Mesenchymal stem cell (in vitro differentiated cells and primary cell): ENCODE measurements around the gene CPNE4.

Source experiments
- DNase-seq: peaks from one replicate; pipeline ENCODE4 v3.0.0-alpha.2; 2013
- H2AFZ ChIP-seq: one replicate; pipeline ENCODE4 v1.6.1; 2013; ENCODE audit warnings: low read depth, mild to moderate bottlenecking, control low read depth, inconsistent platforms, low read length, moderate library complexity
- H2AK5ac ChIP-seq: 2 replicates; pipeline ENCODE4 v1.6.1; 2013; ENCODE audit warnings: low read length, moderate library complexity, mild to moderate bottlenecking, inconsistent platforms; ENCODE audit not compliant: severe bottlenecking
- H2BK120ac ChIP-seq: one replicate; pipeline ENCODE4 v1.6.1; 2013; ENCODE audit warnings: low read depth, mild to moderate bottlenecking, inconsistent platforms, low read length, moderate library complexity
- H2BK12ac ChIP-seq, 2 experiments: one replicate each; pipeline ENCODE4 v1.6.1; 2013; ENCODE audit warnings: inconsistent platforms in 2 of 2, low read length in 2 of 2, mild to moderate bottlenecking in 2 of 2, moderate library complexity in 2 of 2, control low read depth in 1 of 2
- H2BK15ac ChIP-seq: one replicate; pipeline ENCODE4 v1.6.1; 2013; ENCODE audit warnings: mild to moderate bottlenecking, low read depth, inconsistent platforms; ENCODE audit not compliant: poor library complexity, severe bottlenecking
- H2BK5ac ChIP-seq: 2 replicates; pipeline ENCODE4 v1.6.1; 2013; ENCODE audit warnings: low read depth, mild to moderate bottlenecking, low read length, control low read depth, inconsistent platforms; ENCODE audit not compliant: poor library complexity, severe bottlenecking
- H3K14ac ChIP-seq, 2 experiments: one replicate each; pipeline ENCODE4 v1.6.1; 2013; ENCODE audit warnings: inconsistent platforms in 2 of 2, low read length in 2 of 2, control low read depth in 1 of 2, mild to moderate bottlenecking in 1 of 2, moderate library complexity in 1 of 2
- H3K18ac ChIP-seq, 2 experiments: one replicate each; pipeline ENCODE4 v1.6.1; 2013; ENCODE audit warnings: inconsistent platforms in 2 of 2, low read length in 2 of 2, control low read depth in 1 of 2, low read depth in 1 of 2, mild to moderate bottlenecking in 1 of 2
- H3K23ac ChIP-seq, 2 experiments: one replicate each; pipeline ENCODE4 v1.6.1; 2013; ENCODE audit warnings: inconsistent platforms in 2 of 2, low read length in 2 of 2, mild to moderate bottlenecking in 2 of 2, moderate library complexity in 2 of 2, control low read depth in 1 of 2
- H3K27ac ChIP-seq: 2 replicates; pipeline ENCODE4 v1.5.1; 2013; ENCODE audit warnings: mild to moderate bottlenecking, moderate library complexity, low read length, control low read depth, inconsistent platforms; ENCODE audit not compliant: poor library complexity, severe bottlenecking
- H3K27me3 ChIP-seq, 2 experiments: 2 replicates each; pipeline versions ENCODE4 v1.6.1 to v1.7.0; 2013; ENCODE audit warnings: low read length in 2 of 2, mild to moderate bottlenecking in 2 of 2, moderate library complexity in 2 of 2, control low read depth in 1 of 2, inconsistent platforms in 1 of 2; ENCODE audit not compliant: control insufficient read depth in 1 of 2, insufficient read depth in 1 of 2
- H3K36me3 ChIP-seq, 2 experiments: 2 replicates each; pipeline versions ENCODE4 v1.6.1 to v1.7.0; 2013; ENCODE audit warnings: low read length in 2 of 2, control low read depth in 1 of 2, inconsistent platforms in 1 of 2, low read depth in 1 of 2, mild to moderate bottlenecking in 1 of 2; ENCODE audit not compliant: insufficient read depth in 2 of 2, control insufficient read depth in 1 of 2
- H3K4ac ChIP-seq, 2 experiments: one replicate each; pipeline ENCODE4 v1.6.1; 2013; ENCODE audit warnings: inconsistent platforms in 2 of 2, low read length in 2 of 2, mild to moderate bottlenecking in 2 of 2, moderate library complexity in 2 of 2, control low read depth in 1 of 2, low read depth in 1 of 2
- H3K4me1 ChIP-seq: 2 replicates; pipeline ENCODE4 v1.6.1; 2013; ENCODE audit warnings: low read depth, low read length, control low read depth; ENCODE audit not compliant: control insufficient read depth, insufficient read depth
- H3K4me2 ChIP-seq: 2 replicates; pipeline ENCODE4 v1.6.1; 2013; ENCODE audit warnings: low read length, mild to moderate bottlenecking, inconsistent platforms; ENCODE audit not compliant: poor library complexity, severe bottlenecking
- H3K4me3 ChIP-seq, 2 experiments: 2 replicates each; pipeline versions ENCODE4 v1.5.1 to v1.7.0; 2013; ENCODE audit warnings: low read length in 2 of 2, mild to moderate bottlenecking in 2 of 2, control low read depth in 1 of 2, low read depth in 1 of 2; ENCODE audit not compliant: insufficient read depth in 1 of 2
- H3K79me1 ChIP-seq: replicated peaks from 2 replicates; pipeline ENCODE4 v1.6.1; 2013; ENCODE audit warnings: mild to moderate bottlenecking, control low read depth, low read length, inconsistent platforms; ENCODE audit not compliant: poor library complexity, severe bottlenecking
- H3K9ac ChIP-seq: 2 replicates; pipeline ENCODE4 v1.7.0; 2013; ENCODE audit warnings: mild to moderate bottlenecking, low read length, moderate library complexity
- H3K9me3 ChIP-seq: 2 replicates; pipeline ENCODE4 v1.7.0; 2013; ENCODE audit warnings: mild to moderate bottlenecking, low read length; ENCODE audit not compliant: control insufficient read depth
- H4K8ac ChIP-seq: one replicate; pipeline ENCODE4 v1.6.1; 2013; ENCODE audit warnings: inconsistent platforms, mild to moderate bottlenecking, low read length, moderate library complexity
- H4K91ac ChIP-seq: one replicate; pipeline ENCODE4 v1.6.1; 2013; ENCODE audit warnings: mild to moderate bottlenecking, low read length, inconsistent platforms
- WGBS: methylation state at CpG from one replicate; pipeline ENCODE4 v1.1.7; 2013; ENCODE audit warnings: mixed read lengths; 5-methylcytosine and 5-hydroxymethylcytosine counted together

CPNE4 gene

DNA sequence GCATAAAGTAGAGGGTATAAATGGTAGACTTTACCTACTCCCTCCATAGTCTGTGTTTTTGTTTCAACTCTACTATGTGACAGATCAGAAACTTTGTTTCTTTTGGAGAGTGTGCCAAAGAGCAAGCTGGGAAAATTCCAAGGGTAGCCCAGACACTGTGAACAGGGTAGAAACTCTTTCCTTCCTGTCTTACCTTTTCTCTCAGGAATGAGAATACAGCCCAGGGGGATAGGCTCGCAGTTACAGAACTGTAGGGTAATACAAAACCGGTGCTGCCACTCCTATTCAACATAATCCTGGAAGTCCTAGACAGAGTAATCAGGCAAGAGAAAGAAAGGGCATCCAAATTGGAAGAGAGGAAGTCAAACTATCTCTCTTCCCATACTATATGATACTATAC, 256.3 kb downstream of the CPNE4 start:
- Histone ChIP-seq H2BK12ac (no peak overlapping the region), H3K9ac (no peak overlapping the region), H4K8ac (no peak overlapping the region), H3K36me3 (no peaks in the 10 kb centered on the region), H2BK15ac (no peak overlapping the region), H3K9me3 (peaks cover 16% of the 10 kb centered on the region), H2AFZ (no peak overlapping the region), H3K14ac (no peak overlapping the region), H2BK120ac (no peak overlapping the region), H3K27me3 (peaks cover 0 to 4% of the 10 kb centered on the region in 2 experiments), H3K79me1 (no peaks in the 10 kb centered on the region), H4K91ac (no peak overlapping the region), H3K4me2 (no peak overlapping the region), H3K4me3 (no peak overlapping the region), H2AK5ac (no peak overlapping the region), H3K18ac (no peak overlapping the region), H3K27ac (no peak overlapping the region), H3K23ac (no peak overlapping the region), H2BK5ac (no peak overlapping the region), H3K4ac (no peak overlapping the region), H3K4me1 (no peaks in the 10 kb centered on the region)
- WGBS: 57% methylated on average over 2 of the region's 2 CpGs
- DNase-seq: no peak

DNA sequence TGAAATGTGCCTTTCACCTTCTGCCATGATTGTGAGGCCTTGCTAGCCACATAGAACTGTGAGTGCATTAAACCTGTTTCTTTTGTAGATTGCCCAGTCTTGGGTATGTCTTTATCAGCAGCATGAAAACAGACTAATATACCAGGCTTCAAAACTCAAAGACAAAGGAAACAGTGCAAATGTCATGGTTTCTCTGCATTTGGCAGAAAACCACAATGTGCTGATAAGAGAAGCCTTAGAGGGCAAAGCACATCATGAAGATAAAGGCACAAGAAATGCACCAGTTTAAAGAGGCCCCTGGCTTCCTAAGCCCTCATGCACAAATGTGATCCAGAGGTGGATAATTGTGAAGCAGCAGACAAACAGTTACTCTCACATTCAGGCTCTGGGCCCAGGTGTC, 259.2 kb downstream of the CPNE4 start:
- H2BK5ac ChIP-seq: no peak overlapping the region
- H2AK5ac ChIP-seq: no peak overlapping the region
- H4K91ac ChIP-seq: no peak overlapping the region
- H3K4me1 ChIP-seq: no peaks in the 10 kb centered on the region
- peaks cover 0 to 4% of the 10 kb centered on the region in 2 experiments for H3K27me3 ChIP-seq
- no peak overlapping the region for H2BK15ac ChIP-seq
- no peaks in the 10 kb centered on the region for H3K36me3 ChIP-seq
- no peak overlapping the region for H3K4me3 ChIP-seq
- DNase-seq: no peak
- H3K9me3 ChIP-seq: peaks cover 16% of the 10 kb centered on the region
- H2BK120ac ChIP-seq: no peak overlapping the region
- H2BK12ac ChIP-seq: no peak overlapping the region
- H3K14ac ChIP-seq: no peak overlapping the region
- H4K8ac ChIP-seq: no peak overlapping the region
- H3K27ac ChIP-seq: no peak overlapping the region
- no peak overlapping the region for H3K18ac ChIP-seq
- H2AFZ ChIP-seq: no peak overlapping the region
- no peaks in the 10 kb centered on the region for H3K79me1 ChIP-seq
- H3K4ac ChIP-seq: no peak overlapping the region
- H3K4me2 ChIP-seq: no peak overlapping the region
- H3K9ac ChIP-seq: no peak overlapping the region
- no peak overlapping the region for H3K23ac ChIP-seq

GRCh38 chr3:131772269-131773026, 262.4 kb downstream of the CPNE4 start:
- no peak overlapping the region for H2BK120ac ChIP-seq
- H2BK12ac ChIP-seq: no peak overlapping the region
- no peak overlapping the region for H3K4me2 ChIP-seq
- H2BK5ac ChIP-seq: no peak overlapping the region
- H3K14ac ChIP-seq: no peak overlapping the region
- H2BK15ac ChIP-seq: no peak overlapping the region
- peaks cover 9% of the 10 kb centered on the region for H3K9me3 ChIP-seq
- peaks cover 0 to 4% of the 10 kb centered on the region in 2 experiments for H3K27me3 ChIP-seq
- no peak overlapping the region for H3K4me3 ChIP-seq
- no peak for DNase-seq
- H2AFZ ChIP-seq: no peak overlapping the region
- no peaks in the 10 kb centered on the region for H3K36me3 ChIP-seq
- no peak overlapping the region for H3K27ac ChIP-seq
- H3K4me1 ChIP-seq: no peaks in the 10 kb centered on the region
- H3K4ac ChIP-seq: no peak overlapping the region
- H2AK5ac ChIP-seq: no peak overlapping the region
- H3K23ac ChIP-seq: no peak overlapping the region
- H3K9ac ChIP-seq: no peak overlapping the region
- H4K8ac ChIP-seq: no peak overlapping the region
- WGBS: 67% methylated on average over 1 of the region's 4 CpGs
- H3K18ac ChIP-seq: no peak overlapping the region
- no peak overlapping the region for H4K91ac ChIP-seq
- H3K79me1 ChIP-seq: no peaks in the 10 kb centered on the region

GRCh38 chr3:131762981-131763564, 271.7 kb downstream of the CPNE4 start:
- Histone ChIP-seq H3K4me3 (no peak overlapping the region), H2AFZ (no peak overlapping the region), H3K79me1 (no peaks in the 10 kb centered on the region), H2BK12ac (no peak overlapping the region), H3K4ac (no peak overlapping the region), H3K14ac (no peak overlapping the region), H3K23ac (no peak overlapping the region), H3K9ac (no peak overlapping the region), H2BK120ac (no peak overlapping the region), H2BK5ac (no peak overlapping the region), H4K8ac (no peak overlapping the region), H2AK5ac (no peak overlapping the region), H3K27ac (no peak overlapping the region), H4K91ac (no peak overlapping the region), H3K36me3 (no peaks in the 10 kb centered on the region), H2BK15ac (no peak overlapping the region), H3K18ac (no peak overlapping the region), H3K9me3 (no peaks in the 10 kb centered on the region), H3K27me3 (peaks cover 0 to 4% of the 10 kb centered on the region in 2 experiments), H3K4me2 (no peak overlapping the region), H3K4me1 (no peaks in the 10 kb centered on the region)
- DNase-seq: no peak
- no CpG with 5 or more reads among the region's 4 CpGs for WGBS
